Measurements from ENCODE around the gene SLC51B.

SLC51B gene

GRCh38 chr15:65101891-65102708 lies 56.9 kb downstream of the SLC51B start:
- DNase-seq, result no peak

DNA sequence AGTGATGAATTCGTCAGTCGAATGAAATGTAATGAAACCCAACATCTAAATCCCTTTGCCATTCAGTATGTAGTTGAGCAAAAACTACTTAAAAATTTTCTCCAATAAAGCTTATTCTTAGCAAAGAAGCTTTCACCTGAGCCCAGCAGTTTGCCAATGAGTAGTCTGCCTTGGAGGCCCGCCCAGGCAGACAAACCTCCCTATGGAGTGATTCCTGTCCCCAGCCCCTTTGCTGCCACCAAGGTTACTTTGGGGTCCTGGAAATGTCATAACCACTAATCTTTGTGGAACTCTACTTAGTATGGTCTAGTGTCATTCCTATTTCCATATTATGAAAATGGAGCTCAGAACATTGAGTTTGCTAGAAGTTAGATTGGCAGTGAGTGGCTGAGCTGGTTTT lies 57.7 kb downstream of the SLC51B start:
- DNase-seq, result no peak

Data from activated CD4-positive, CD25-positive, alpha-beta regulatory T cell treated with anti-CD3 and anti-CD28 coated beads, Interleukin-2, amount 50 U/mL, for 72 hours (primary cell).